Measurements from ENCODE around the gene GOLGA6A. TPM values are rescaled to one million over a fixed set of nuclear protein-coding genes. Genes with fewer than 3 reads are reported as not detected.
"Not testable (repeated sequence)": the region's sequence is repeated elsewhere in the genome, so short reads cannot be mapped to it uniquely, and the experiment has no call there.

The GOLGA6A gene
- total and polyA plus RNA-seq, 2 experiments from 2014 or later, result 1.9 TPM; not detected in 1

GRCh38 chr15:74053517-74053916, 28.8 kb downstream of the GOLGA6A start:
- H3K4me3 ChIP-seq, result no peak overlapping the region
- no peaks in the 10 kb centered on the region for H3K36me3 ChIP-seq
- H3K4me1 ChIP-seq (ENCODE audit: low read depth), result no peaks in the 10 kb centered on the region
- no peak for DNase-seq (ENCODE audit: low read depth in 1 of 2, low spot score in 1 of 2)
- H3K9me3 ChIP-seq (ENCODE audit: low read depth), result no peaks in the 10 kb centered on the region
- H3K27ac ChIP-seq, result no peak overlapping the region
- no peak for TF ChIP-seq CTCF (IDR thresholded peaks at IDR 0.05; ENCODE audit: low read depth, low read length)
- H3K27me3 ChIP-seq, result peaks cover 11% of the 10 kb centered on the region

GRCh38 chr15:74052271-74053260, 29.8 kb downstream of the GOLGA6A start:
- not testable (repeated sequence) for H3K27ac ChIP-seq; DNase-seq (ENCODE audit: low read depth in 1 of 2, low spot score in 1 of 2)

GRCh38 chr15:74050556-74051234, 31.7 kb downstream of the GOLGA6A start:
- no peak for DNase-seq (ENCODE audit: low read depth in 1 of 2, low spot score in 1 of 2)
- no peaks in the 10 kb centered on the region for H3K36me3 ChIP-seq
- H3K4me3 ChIP-seq, result no peak overlapping the region
- H3K9me3 ChIP-seq (ENCODE audit: low read depth), result no peaks in the 10 kb centered on the region
- no peak for TF ChIP-seq CTCF (IDR thresholded peaks at IDR 0.05; ENCODE audit: low read depth, low read length)
- H3K4me1 ChIP-seq (ENCODE audit: low read depth), result no peaks in the 10 kb centered on the region
- peaks cover 8% of the 10 kb centered on the region for H3K27me3 ChIP-seq
- H3K27ac ChIP-seq, result no peak overlapping the region

More at GRCh38 chr15:74052271-74053260, 29.8 kb downstream of the GOLGA6A start:
- not testable (repeated sequence) for H3K4me1 ChIP-seq (ENCODE audit: low read depth); H3K9me3 ChIP-seq (ENCODE audit: low read depth); H3K4me3 ChIP-seq; H3K36me3 ChIP-seq
- H3K27me3 ChIP-seq, result peaks cover 11% of the 10 kb centered on the region

GRCh38 chr15:74050127-74050526, 32.2 kb downstream of the GOLGA6A start:
- no peak overlapping the region for H3K27ac ChIP-seq
- no peak for DNase-seq (ENCODE audit: low read depth in 1 of 2, low spot score in 1 of 2)
- no peak for TF ChIP-seq CTCF (IDR thresholded peaks at IDR 0.05; ENCODE audit: low read depth, low read length)
- peaks cover 8% of the 10 kb centered on the region for H3K27me3 ChIP-seq
- no peak overlapping the region for H3K4me3 ChIP-seq
- no peaks in the 10 kb centered on the region for H3K36me3 ChIP-seq
- H3K4me1 ChIP-seq (ENCODE audit: low read depth), result no peaks in the 10 kb centered on the region
- H3K9me3 ChIP-seq (ENCODE audit: low read depth), result no peaks in the 10 kb centered on the region

- Histone ChIP-seq H3K4me1 (ENCODE audit: low read depth) (no peaks in the 10 kb centered on the region), H3K27ac (no peak overlapping the region), H3K4me3 (no peak overlapping the region), H3K36me3 (no peaks in the 10 kb centered on the region), H3K27me3 (no peaks in the 10 kb centered on the region), H3K9me3 (ENCODE audit: low read depth) (no peaks in the 10 kb centered on the region)
- DNase-seq (ENCODE audit: low read depth in 1 of 2, low spot score in 1 of 2), result no peak
- no peak for TF ChIP-seq CTCF (IDR thresholded peaks at IDR 0.05; ENCODE audit: low read depth, low read length)
Measured at GRCh38 chr15:74046275-74046674, 36.1 kb downstream of the GOLGA6A start.
